B cell (primary cell): ENCODE measurements around the gene DPH6. TPM values are rescaled to one million over a fixed set of nuclear protein-coding genes. Genes with fewer than 3 reads are reported as not detected.

Source experiments
- ATAC-seq: fragments of 200-7000 bp; cut with Tn5 transposase; one replicate; pipeline ENCODE4 v1.10.0; 2021; ENCODE audit warnings: low read depth, mild to moderate bottlenecking, moderate number of reproducible peaks, moderate library complexity
- CTCF ChIA-PET: fragments of 350-600 bp; sonication (Branson Sonifier 250); formaldehyde crosslinking; loops from one replicate; lab custom pipeline; 2021; ENCODE audit warnings: antibody characterized with exemption, inconsistent platforms; lab: Charles Lee
- POLR2A ChIA-PET: fragments of 350-600 bp; sonication (Branson Sonifier 250); formaldehyde crosslinking; loops from one replicate; lab custom pipeline; 2021; ENCODE audit warnings: antibody characterized with exemption; lab: Charles Lee
- DNase-seq: peaks from one replicate; pipeline ENCODE4 v3.0.0; 2013
- H2AFZ ChIP-seq: 2 replicates; pipeline ENCODE4 v1.6.1; 2012; ENCODE audit warnings: mild to moderate bottlenecking, low read depth, low read length; ENCODE audit not compliant: insufficient read depth, poor library complexity, severe bottlenecking
- H3K27ac ChIP-seq, 2 donors: 1 replicate in 1 of 2; 2 replicates in 1 of 2; pipeline ENCODE4 v1.5.1; 2012 to 2013; ENCODE audit warnings: low read length in 2 of 2, mild to moderate bottlenecking in 2 of 2, moderate library complexity in 1 of 2
- H3K27me3 ChIP-seq, 4 experiments: fragments of 200-600 bp in 1 of 4; sonication (generic) in 1 of 4; replicated peaks in 1 of 4; 1 replicate in 2 of 4; 2 replicates in 2 of 4; pipeline versions ENCODE4 v1.6.1 to v1.7.0; 2013 to 2016; ENCODE audit warnings: low read length in 3 of 4, mild to moderate bottlenecking in 2 of 4, mixed read lengths in 1 of 4, moderate library complexity in 1 of 4; ENCODE audit not compliant: insufficient read depth in 4 of 4, control insufficient read depth in 3 of 4; ENCODE audit errors: control extremely low read depth in 1 of 4
- H3K36me3 ChIP-seq, 2 experiments: replicated peaks in 1 of 2; 1 replicate in 1 of 2; 2 replicates in 1 of 2; pipeline versions ENCODE4 v1.6.1 to v1.7.1; 2013; ENCODE audit warnings: low read length in 1 of 2; ENCODE audit not compliant: insufficient read depth in 2 of 2, control insufficient read depth in 1 of 2; ENCODE audit errors: control extremely low read depth in 1 of 2, extremely low read depth in 1 of 2
- H3K4me1 ChIP-seq, 2 donors: fragments of 200-600 bp in 1 of 2; sonication (generic) in 1 of 2; 1 replicate in 1 of 2; 2 replicates in 1 of 2; pipeline versions ENCODE4 v1.5.1 to v1.6.1; 2013 to 2017; ENCODE audit warnings: low read length in 2 of 2; ENCODE audit not compliant: control insufficient read depth in 2 of 2, insufficient read depth in 2 of 2
- H3K4me2 ChIP-seq: replicated peaks from 2 replicates; pipeline ENCODE3; 2012; ENCODE audit warnings: mild to moderate bottlenecking, low read depth, low read length; ENCODE audit not compliant: poor library complexity, severe bottlenecking
- H3K4me3 ChIP-seq, 5 experiments: fragments of 200-600 bp in 1 of 5; sonication (generic) in 1 of 5; 1 replicate in 3 of 5; 2 replicates in 2 of 5; pipeline versions ENCODE4 v1.5.1 to v1.7.0; 2011 to 2016; ENCODE audit warnings: low read length in 4 of 5, mild to moderate bottlenecking in 4 of 5, low read depth in 2 of 5, control low read depth in 1 of 5, moderate library complexity in 1 of 5; ENCODE audit not compliant: insufficient read depth in 1 of 5; ENCODE audit errors: control extremely low read depth in 1 of 5, extremely low read depth in 1 of 5
- H3K79me2 ChIP-seq: fragments of 200-600 bp; sonication (generic); one replicate; pipeline ENCODE4 v1.6.0; 2016; ENCODE audit warnings: low read length; ENCODE audit not compliant: control insufficient read depth, insufficient read depth
- H3K9ac ChIP-seq: fragments of 200-600 bp; sonication (generic); 2 replicates; pipeline ENCODE4 v1.6.1; 2017; ENCODE audit warnings: mild to moderate bottlenecking, low read length, moderate library complexity
- H3K9me3 ChIP-seq, 3 donors: one replicate each; pipeline versions ENCODE4 v1.6.1 to v1.7.1; 2013; ENCODE audit warnings: low read length in 2 of 3; ENCODE audit not compliant: control insufficient read depth in 2 of 3, insufficient read depth in 1 of 3; ENCODE audit errors: control extremely low read depth in 1 of 3
- H4K20me1 ChIP-seq: 2 replicates; pipeline ENCODE4 v1.6.0; 2012; ENCODE audit warnings: mild to moderate bottlenecking, low read length; ENCODE audit not compliant: insufficient read depth, control insufficient read depth, poor library complexity, severe bottlenecking
- H3K27ac Mint-ChIP-seq: one replicate; pipeline ENCODE4 v1.8.0; 2021; ENCODE audit warnings: mixed read lengths
- H3K27me3 Mint-ChIP-seq: one replicate; pipeline ENCODE4 v1.8.0; 2021; ENCODE audit warnings: mixed read lengths
- H3K4me1 Mint-ChIP-seq: one replicate; pipeline ENCODE4 v1.8.0; 2021; ENCODE audit warnings: mixed read lengths
- H3K4me3 Mint-ChIP-seq: one replicate; pipeline ENCODE4 v1.8.0; 2021; ENCODE audit warnings: mixed read lengths
- H3K9me3 Mint-ChIP-seq: one replicate; pipeline ENCODE4 v1.8.0; 2022; ENCODE audit warnings: mixed read lengths; ENCODE audit not compliant: insufficient read depth
- CTCF ChIP-seq: fragments of 200-600 bp; IDR thresholded peaks from one replicate; pipeline ENCODE4 v1.8.0; 2022; ENCODE audit warnings: antibody characterized with exemption, mild to moderate bottlenecking
- EZH2 ChIP-seq: IDR thresholded peaks from 2 replicates; pipeline ENCODE4 v1.6.1; 2012; ENCODE audit warnings: borderline replicate concordance, low read depth, mild to moderate bottlenecking, moderate library complexity, low read length; ENCODE audit not compliant: insufficient read depth, poor library complexity, severe bottlenecking
- WGBS: methylation state at CpG from one replicate; pipeline ENCODE4 v1.1.5; 2013; ENCODE audit warnings: missing lambda C conversion rate; ENCODE audit not compliant: insufficient coverage; 5-methylcytosine and 5-hydroxymethylcytosine counted together
- intact Hi-C: fragments of 100-400 bp; cut with micrococcal nuclease; formaldehyde crosslinking; loops from one replicate; pipeline ENCODE4 v1.10.0; 2022
- polyA plus RNA-seq: library from polyadenylated mRNA; depleted of rRNA; stranded (reverse); fragments of >200 nt; gene quantifications from 2 replicates; pipeline ENCODE4 v1.2.3, GENCODE V29; 2012
- total RNA-seq, 2 donors: library from RNA; stranded (reverse); fragments of 120-200 nt in 1 of 2; gene quantifications; 1 replicate in 1 of 2; 2 replicates in 1 of 2; pipeline versions ENCODE4 v1.2.3 to v1.2.4, GENCODE V29; 2013 to 2022

Gene DPH6
- total and polyA plus RNA-seq, 2 donors (not counting 1 experiment from before 2014, with no cell fraction given): 5.4 to 13.3 TPM

GRCh38 chr15:35529784-35530183 lies 16.2 kb downstream of the DPH6 start:
- H3K27me3 ChIP-seq: no peaks in the 10 kb centered on the region
- ATAC-seq: no peak
- POLR2A ChIA-PET: no interaction called here
- no peak overlapping the region for H3K4me2 ChIP-seq
- CTCF ChIA-PET: no interaction called here
- no peak overlapping the region for H3K9ac ChIP-seq
- H3K79me2 ChIP-seq: no peaks in the 10 kb centered on the region
- Mint-ChIP-seq H3K27ac (no peak overlapping the region), H3K9me3 (peaks cover 7% of the 10 kb centered on the region), H3K27me3 (no peaks in the 10 kb centered on the region), H3K4me3 (no peak overlapping the region), H3K4me1 (no peaks in the 10 kb centered on the region)
- no peak overlapping the region for H3K4me3 ChIP-seq
- intact Hi-C loops: no loop called here
- H3K36me3 ChIP-seq: peaks cover 6 to 19% of the 10 kb centered on the region in 2 experiments
- no peaks in the 10 kb centered on the region for H4K20me1 ChIP-seq
- no CpG with 5 or more reads among the region's 2 CpGs for WGBS
- H3K9me3 ChIP-seq: peaks cover 0 to 8% (median 0%) of the 10 kb centered on the region in 3 donors
- H3K27ac ChIP-seq: no peak overlapping the region
- TF ChIP-seq CTCF (no peak), EZH2 (no peak)
- no peak for DNase-seq
- H2AFZ ChIP-seq: no peak overlapping the region
- no peaks in the 10 kb centered on the region for H3K4me1 ChIP-seq

GRCh38 chr15:35522061-35522460 lies 23.9 kb downstream of the DPH6 start:
- Mint-ChIP-seq H3K4me1 (no peaks in the 10 kb centered on the region), H3K4me3 (no peak overlapping the region), H3K9me3 (no peaks in the 10 kb centered on the region), H3K27me3 (no peaks in the 10 kb centered on the region), H3K27ac (no peak overlapping the region)
- ChIA-PET CTCF (interaction anchor here (0.7 to 1.5 kb wide), 2 partner anchors 20 to 1613 kb away, joined by 3 read pairs; no protein-coding TSS in a partner anchor), POLR2A (no interaction called here)
- Histone ChIP-seq H3K79me2 (no peaks in the 10 kb centered on the region), H3K9me3 (no peaks in the 10 kb centered on the region), H3K27me3 (no peaks in the 10 kb centered on the region), H3K36me3 (peaks cover 0 to 2% of the 10 kb centered on the region in 2 experiments), H4K20me1 (no peaks in the 10 kb centered on the region), H3K4me1 (no peaks in the 10 kb centered on the region), H3K4me2 (no peak overlapping the region), H3K4me3 (no peak overlapping the region), H3K27ac (no peak overlapping the region), H3K9ac (no peak overlapping the region), H2AFZ (no peak overlapping the region)
- ATAC-seq (no peak), DNase-seq (no peak)
- TF ChIP-seq EZH2 (no peak), CTCF (no peak)
- WGBS: 80% methylated on average over 1 of the region's 2 CpGs
- intact Hi-C loops: no loop called here
